HG03457 (cell line): Measurements from ENCODE around the gene GPR25.
"Not testable (repeated sequence)": the region's sequence is repeated elsewhere in the genome, so short reads cannot be mapped to it uniquely, and the experiment has no call there.

Experiments used
- ATAC-seq: cut with Tn5 transposase; IDR thresholded peaks from one replicate; pipeline ENCODE4 v1.9.1; 2021; ENCODE audit warnings: moderate number of reproducible peaks; ENCODE audit not compliant: unreplicated experiment

GPR25 gene

GRCh38 chr1:200909071-200909470 lies 36.3 kb downstream of the GPR25 start:
- no peak for ATAC-seq

GRCh38 chr1:200909757-200910239 lies 37.0 kb downstream of the GPR25 start:
- peak; percentile 43 for ATAC-seq

GRCh38 chr1:200911361-200911760 lies 38.6 kb downstream of the GPR25 start:
- no peak for ATAC-seq

GRCh38 chr1:200911936-200912335 lies 39.2 kb downstream of the GPR25 start:
- not testable (repeated sequence) for ATAC-seq

GRCh38 chr1:200912737-200913407 lies 40.1 kb downstream of the GPR25 start:
- no peak for ATAC-seq

- no peak for ATAC-seq
Observed at GRCh38 chr1:200916152-200916551, 43.4 kb downstream of the GPR25 start.

- ATAC-seq, result no peak
Observed at GRCh38 chr1:200916681-200917080, 43.9 kb downstream of the GPR25 start.

GRCh38 chr1:200917291-200917817 lies 44.6 kb downstream of the GPR25 start:
- no peak for ATAC-seq

GRCh38 chr1:200918006-200918405 lies 45.2 kb downstream of the GPR25 start:
- no peak for ATAC-seq

- no peak for ATAC-seq
Observed at GRCh38 chr1:200919386-200919785, 46.6 kb downstream of the GPR25 start.

- no peak for ATAC-seq
Observed at GRCh38 chr1:200921571-200922110, 48.9 kb downstream of the GPR25 start.

- no peak for ATAC-seq
Observed at GRCh38 chr1:200922406-200922805, 49.6 kb downstream of the GPR25 start.

- no peak for ATAC-seq
Observed at GRCh38 chr1:200923601-200924000, 50.8 kb downstream of the GPR25 start.
